ENCODE measurements around the gene EFTUD2. TPM values are rescaled to one million over a fixed set of nuclear protein-coding genes. Genes with fewer than 3 reads are reported as not detected.
A peak's percentile ranks its signal among the peaks of the same experiment; 100 is the strongest.

EFTUD2 gene
- total RNA-seq, 6 experiments from 2014 or later, result 29.9 to 42.4 (median 35.1) TPM

DNA sequence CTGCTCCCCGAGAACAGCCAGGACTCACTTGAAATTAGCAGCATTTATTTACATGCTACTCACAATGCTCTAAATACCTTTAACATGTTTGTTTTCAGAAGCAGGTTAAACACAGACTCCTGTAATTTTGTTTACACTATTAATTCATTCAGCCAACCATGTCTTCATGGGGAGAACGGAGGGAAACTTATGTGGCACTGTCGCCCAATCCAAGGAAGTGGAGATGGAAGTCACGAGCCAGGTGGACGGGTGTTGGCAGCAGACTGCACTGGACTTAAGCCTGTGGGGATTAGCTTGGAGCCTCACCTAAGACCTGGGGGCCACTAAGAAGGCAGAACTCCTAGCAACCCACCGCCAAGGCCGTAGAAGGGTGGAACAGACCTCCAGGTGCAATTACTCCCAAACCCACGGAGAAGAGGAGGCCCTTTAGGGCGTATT, 24.9 kb upstream of the EFTUD2 start:
- peak in 1 of 3 donors; percentile 22 for DNase-seq
- intact Hi-C loops (cut with DNase I), result loop anchor here in 1 of 2 donors (5.0 to 10.0 kb wide), 2 partner anchors 98 to 201 kb away; no protein-coding TSS in a partner anchor
- no peak overlapping the region for H3K27ac ChIP-seq
- H3K4me1 ChIP-seq, result no peaks in the 10 kb centered on the region
- H3K36me3 ChIP-seq, result no peaks in the 10 kb centered on the region
- ATAC-seq, result no peak
- TF ChIP-seq, protein P1, sequence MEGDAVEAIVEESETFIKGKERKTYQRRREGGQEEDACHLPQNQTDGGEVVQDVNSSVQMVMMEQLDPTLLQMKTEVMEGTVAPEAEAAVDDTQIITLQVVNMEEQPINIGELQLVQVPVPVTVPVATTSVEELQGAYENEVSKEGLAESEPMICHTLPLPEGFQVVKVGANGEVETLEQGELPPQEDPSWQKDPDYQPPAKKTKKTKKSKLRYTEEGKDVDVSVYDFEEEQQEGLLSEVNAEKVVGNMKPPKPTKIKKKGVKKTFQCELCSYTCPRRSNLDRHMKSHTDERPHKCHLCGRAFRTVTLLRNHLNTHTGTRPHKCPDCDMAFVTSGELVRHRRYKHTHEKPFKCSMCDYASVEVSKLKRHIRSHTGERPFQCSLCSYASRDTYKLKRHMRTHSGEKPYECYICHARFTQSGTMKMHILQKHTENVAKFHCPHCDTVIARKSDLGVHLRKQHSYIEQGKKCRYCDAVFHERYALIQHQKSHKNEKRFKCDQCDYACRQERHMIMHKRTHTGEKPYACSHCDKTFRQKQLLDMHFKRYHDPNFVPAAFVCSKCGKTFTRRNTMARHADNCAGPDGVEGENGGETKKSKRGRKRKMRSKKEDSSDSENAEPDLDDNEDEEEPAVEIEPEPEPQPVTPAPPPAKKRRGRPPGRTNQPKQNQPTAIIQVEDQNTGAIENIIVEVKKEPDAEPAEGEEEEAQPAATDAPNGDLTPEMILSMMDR (IDR thresholded peaks at IDR 0.05), result no peak
- no peak for TF ChIP-seq POLR2A (IDR thresholded peaks at IDR 0.05)
- 73% methylated on average over 7 of the region's 9 CpGs for WGBS (ENCODE audit: insufficient coverage, low coverage, low lambda C conversion rate, missing lambda C conversion rate)
- no peaks in the 10 kb centered on the region for H3K9me3 ChIP-seq
- no peak overlapping the region for H3K4me3 ChIP-seq
- H3K27me3 ChIP-seq, result no peaks in the 10 kb centered on the region

DNA sequence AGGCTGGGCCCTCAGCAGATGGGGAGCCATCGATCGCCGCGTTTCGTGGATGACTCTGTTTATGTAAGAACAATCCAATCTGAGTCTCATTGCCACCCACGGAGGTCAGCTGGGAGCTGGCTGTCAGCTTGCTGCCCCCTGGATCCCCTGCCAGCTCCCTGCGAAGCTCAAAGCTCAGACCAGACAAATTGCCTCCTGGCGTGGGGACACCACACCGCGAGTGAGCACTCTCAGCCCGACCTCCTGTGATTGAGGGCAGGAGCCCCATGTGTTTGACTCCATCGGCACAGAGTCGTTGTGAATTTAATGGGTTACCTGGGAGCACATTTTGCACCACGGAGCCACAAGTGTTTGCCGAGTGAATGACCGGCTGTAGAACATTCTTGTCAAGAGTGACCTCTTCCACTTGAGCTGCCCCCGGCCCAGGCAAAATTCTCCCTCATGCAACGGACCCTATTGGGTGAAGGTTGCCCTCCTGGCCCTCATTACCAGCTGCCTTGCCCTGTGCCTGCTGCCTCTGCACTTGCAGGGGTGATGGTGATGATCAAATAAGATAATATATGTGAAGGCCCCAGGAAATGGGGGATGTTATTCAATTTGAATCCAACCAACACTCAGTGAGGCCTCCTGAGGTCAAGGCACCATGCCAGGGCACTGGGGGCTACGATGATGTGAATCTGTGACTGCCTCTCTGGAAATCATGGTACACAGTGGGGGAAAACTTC, 23.7 kb upstream of the EFTUD2 start:
- Histone ChIP-seq H3K4me3 (no peak overlapping the region), H3K4me1 (no peaks in the 10 kb centered on the region), H3K27ac (no peak overlapping the region), H3K36me3 (no peaks in the 10 kb centered on the region), H3K9me3 (no peaks in the 10 kb centered on the region), H3K27me3 (no peaks in the 10 kb centered on the region)
- peak in 1 of 3 donors; percentile 32 for DNase-seq
- intact Hi-C loops (cut with DNase I), result loop anchor here in 1 of 2 donors (5.0 to 10.0 kb wide), 2 partner anchors 99 to 202 kb away; no protein-coding TSS in a partner anchor
- no peak for TF ChIP-seq POLR2A (IDR thresholded peaks at IDR 0.05)
- TF ChIP-seq, protein P1 (IDR thresholded peaks at IDR 0.05), result no peak
- no peak for ATAC-seq
- WGBS (ENCODE audit: insufficient coverage, low coverage, low lambda C conversion rate, missing lambda C conversion rate), result 76% methylated on average over 3 of the region's 19 CpGs

DNA sequence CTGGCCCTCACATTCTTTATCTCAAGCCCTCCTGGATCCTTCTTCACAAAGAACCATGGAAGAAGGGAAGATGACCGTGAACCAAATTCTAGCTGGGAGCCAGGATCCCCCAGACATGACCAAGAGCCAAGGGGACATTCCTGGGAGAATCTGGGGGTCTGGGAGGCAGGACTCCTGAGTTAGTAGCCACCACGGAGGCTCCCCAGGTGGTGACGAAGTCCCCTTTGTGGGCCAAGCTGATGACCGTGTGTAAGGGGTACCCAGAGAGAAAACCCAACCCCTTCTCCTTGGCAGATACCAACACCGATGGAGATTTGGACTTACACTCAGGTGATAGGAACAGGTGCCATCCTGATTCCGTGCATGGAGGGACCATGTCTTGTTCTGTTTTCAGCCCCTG, 22.9 kb upstream of the EFTUD2 start:
- Histone ChIP-seq H3K4me1 (no peaks in the 10 kb centered on the region), H3K4me3 (no peak overlapping the region), H3K36me3 (no peaks in the 10 kb centered on the region), H3K27me3 (no peaks in the 10 kb centered on the region), H3K9me3 (no peaks in the 10 kb centered on the region), H3K27ac (no peak overlapping the region)
- intact Hi-C loops (cut with DNase I), result loop anchor here in 1 of 2 donors (5.0 to 10.0 kb wide), 2 partner anchors 100 to 203 kb away; no protein-coding TSS in a partner anchor
- no peak for TF ChIP-seq POLR2A (IDR thresholded peaks at IDR 0.05)
- TF ChIP-seq, protein P1 (IDR thresholded peaks at IDR 0.05), result no peak
- ATAC-seq (no peak), DNase-seq (no peak)
- 85% methylated on average over 5 of the region's 6 CpGs for WGBS (ENCODE audit: insufficient coverage, low coverage, low lambda C conversion rate, missing lambda C conversion rate)

DNA sequence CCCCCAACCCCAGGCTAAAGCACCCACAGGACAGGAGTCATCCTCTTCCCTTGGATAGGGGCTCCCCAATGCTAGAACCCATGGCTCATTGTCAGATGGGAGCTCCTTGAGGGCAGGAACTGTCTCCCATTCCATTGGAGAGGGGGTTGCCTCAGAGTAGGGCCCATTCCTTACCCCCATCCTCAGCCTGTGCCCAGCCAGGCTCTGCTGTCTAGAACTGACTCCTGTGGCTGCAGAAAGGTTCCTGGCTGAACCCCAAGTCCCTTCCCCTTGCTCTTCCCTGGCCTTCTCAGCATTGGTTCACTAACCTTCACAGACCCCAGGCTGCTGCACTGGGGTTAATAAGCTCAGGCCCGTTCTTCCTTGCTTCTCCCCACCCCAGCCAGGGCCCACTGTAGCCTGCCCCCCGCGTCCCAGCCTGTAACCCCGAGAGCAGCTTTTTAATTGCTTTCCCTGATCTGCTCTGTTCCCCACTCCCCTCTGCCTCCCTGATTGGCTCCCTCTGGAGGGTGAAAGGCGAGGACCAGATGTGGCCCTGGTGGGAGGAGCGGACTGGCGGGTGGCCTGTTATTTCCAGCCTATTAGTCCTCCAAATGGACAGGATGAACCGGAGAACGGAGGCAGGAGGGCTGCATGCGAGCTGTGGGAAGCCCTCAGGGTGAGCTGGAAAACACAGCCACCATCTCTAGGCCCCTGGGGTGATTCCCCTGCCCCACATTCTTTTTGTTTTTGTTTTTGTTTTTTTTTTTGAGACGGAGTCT, 22.1 kb upstream of the EFTUD2 start:
- ATAC-seq, result no peak
- 60% methylated on average over 8 of the region's 11 CpGs for WGBS (ENCODE audit: insufficient coverage, low coverage, low lambda C conversion rate, missing lambda C conversion rate)
- no peaks in the 10 kb centered on the region for H3K9me3 ChIP-seq
- intact Hi-C loops (cut with DNase I), result loop anchor here in 1 of 2 donors (5.0 to 10.0 kb wide), 2 partner anchors 101 to 203 kb away; no protein-coding TSS in a partner anchor
- TF ChIP-seq POLR2A (IDR thresholded peaks at IDR 0.05), result no peak
- TF ChIP-seq, protein P1 (IDR thresholded peaks at IDR 0.05), result no peak
- no peak overlapping the region for H3K27ac ChIP-seq
- H3K36me3 ChIP-seq, result no peaks in the 10 kb centered on the region
- no peaks in the 10 kb centered on the region for H3K4me1 ChIP-seq
- peak in 1 of 3 donors; percentile 40 for DNase-seq
- no peak overlapping the region for H3K4me3 ChIP-seq
- H3K27me3 ChIP-seq, result no peaks in the 10 kb centered on the region
